ENCODE measurements around the gene B3GNT4.

B3GNT4 gene

GRCh38 chr12:122206111-122206881 lies 2.8 kb downstream of the B3GNT4 start:
- Histone ChIP-seq H3K36me3 (ENCODE audit: control insufficient read depth, insufficient read depth, low read length) (peaks cover 17% of the 10 kb centered on the region), H3K27me3 (ENCODE audit: control insufficient read depth, insufficient read depth, low read length) (peaks cover 7% of the 10 kb centered on the region), H3K4me1 (ENCODE audit: control insufficient read depth, insufficient read depth, low read length) (no peaks in the 10 kb centered on the region), H3K9ac (ENCODE audit: low read length) (no peak overlapping the region), H3K27ac (ENCODE audit: low read depth, low read length) (no peak overlapping the region), H3K4me3 (ENCODE audit: low read length) (no peak overlapping the region)

- no peak overlapping the region for H3K4me3 ChIP-seq (ENCODE audit: low read length)
- H3K4me1 ChIP-seq (ENCODE audit: control insufficient read depth, insufficient read depth, low read length), result no peaks in the 10 kb centered on the region
- peaks cover 20% of the 10 kb centered on the region for H3K36me3 ChIP-seq (ENCODE audit: control insufficient read depth, insufficient read depth, low read length)
- no peak overlapping the region for H3K27ac ChIP-seq (ENCODE audit: low read depth, low read length)
- H3K27me3 ChIP-seq (ENCODE audit: control insufficient read depth, insufficient read depth, low read length), result peaks cover 7% of the 10 kb centered on the region
- no peak overlapping the region for H3K9ac ChIP-seq (ENCODE audit: low read length)
Observed at GRCh38 chr12:122206976-122207375, 3.5 kb downstream of the B3GNT4 start.

DNA sequence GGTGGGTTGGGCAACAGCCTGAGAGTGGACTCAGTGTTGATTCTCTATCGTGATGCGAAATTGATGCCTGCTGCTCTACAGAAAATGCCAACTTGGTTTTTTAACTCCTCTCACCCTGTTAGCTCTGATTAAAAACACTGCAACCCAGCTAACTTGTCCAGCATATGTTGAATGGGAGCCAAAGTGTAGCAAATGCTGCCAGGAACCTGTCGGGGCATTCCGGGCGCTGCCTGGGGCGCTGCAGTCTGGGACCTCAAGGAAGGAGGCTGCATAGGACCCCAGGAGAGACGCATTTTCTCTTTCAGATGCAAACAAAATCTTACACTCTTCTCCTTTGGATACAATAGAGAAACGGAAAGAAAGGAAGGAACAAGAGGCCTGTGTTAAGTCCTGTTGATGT lies 3.9 kb downstream of the B3GNT4 start:
- H3K27ac ChIP-seq (ENCODE audit: low read depth, low read length), result no peak overlapping the region
- H3K27me3 ChIP-seq (ENCODE audit: control insufficient read depth, insufficient read depth, low read length), result peaks cover 7% of the 10 kb centered on the region
- H3K4me1 ChIP-seq (ENCODE audit: control insufficient read depth, insufficient read depth, low read length), result no peaks in the 10 kb centered on the region
- no peak overlapping the region for H3K9ac ChIP-seq (ENCODE audit: low read length)
- peaks cover 20% of the 10 kb centered on the region for H3K36me3 ChIP-seq (ENCODE audit: control insufficient read depth, insufficient read depth, low read length)
- no peak overlapping the region for H3K4me3 ChIP-seq (ENCODE audit: low read length)

DNA sequence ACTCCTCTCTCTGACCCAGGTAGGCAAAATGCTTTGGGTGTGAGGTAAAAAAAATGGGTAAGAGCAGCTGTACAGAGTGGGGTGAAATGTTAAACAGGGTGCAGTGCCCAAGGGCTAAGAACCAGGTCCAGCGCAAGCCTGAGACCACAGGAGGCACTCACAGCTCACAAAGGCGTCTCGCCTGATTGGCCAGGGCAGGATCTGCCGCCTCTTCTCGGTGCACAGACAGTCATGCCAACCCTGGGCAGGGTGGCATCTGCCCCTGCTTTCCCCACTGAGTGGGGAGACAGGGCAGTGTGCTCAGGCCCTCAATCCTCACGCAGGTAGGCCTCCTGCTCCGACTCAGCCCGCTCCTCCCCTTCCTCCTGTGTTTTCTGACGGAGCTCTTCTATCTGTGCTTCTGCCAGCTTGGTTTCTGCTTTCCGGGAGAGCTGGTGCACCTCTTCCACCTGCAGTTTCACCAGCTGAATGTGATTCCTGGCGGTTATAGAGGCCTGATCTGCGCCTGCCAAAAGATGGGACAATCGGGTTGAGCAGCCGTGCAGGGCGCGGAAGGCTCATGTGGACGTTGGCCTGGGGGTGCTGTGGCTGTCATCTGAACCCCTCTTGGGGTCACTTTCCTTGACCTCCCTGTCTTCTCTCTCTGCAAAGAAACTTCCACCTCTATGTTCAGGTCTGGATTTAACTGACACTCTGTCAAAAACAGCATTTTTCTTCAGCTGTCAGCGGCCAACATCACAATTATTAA lies 4.7 kb downstream of the B3GNT4 start:
- Histone ChIP-seq H3K27me3 (ENCODE audit: control insufficient read depth, insufficient read depth, low read length) (peaks cover 4% of the 10 kb centered on the region), H3K36me3 (ENCODE audit: control insufficient read depth, insufficient read depth, low read length) (peaks cover 24% of the 10 kb centered on the region), H3K4me1 (ENCODE audit: control insufficient read depth, insufficient read depth, low read length) (no peaks in the 10 kb centered on the region), H3K27ac (ENCODE audit: low read depth, low read length) (no peak overlapping the region), H3K4me3 (ENCODE audit: low read length) (no peak overlapping the region), H3K9ac (ENCODE audit: low read length) (no peak overlapping the region)

GRCh38 chr12:122215771-122216170 lies 12.3 kb downstream of the B3GNT4 start:
- no peaks in the 10 kb centered on the region for H3K4me1 ChIP-seq (ENCODE audit: control insufficient read depth, insufficient read depth, low read length)
- H3K36me3 ChIP-seq (ENCODE audit: control insufficient read depth, insufficient read depth, low read length), result peaks cover 35% of the 10 kb centered on the region
- H3K27ac ChIP-seq (ENCODE audit: low read depth, low read length), result no peak overlapping the region
- no peak overlapping the region for H3K4me3 ChIP-seq (ENCODE audit: low read length)
- H3K27me3 ChIP-seq (ENCODE audit: control insufficient read depth, insufficient read depth, low read length), result no peaks in the 10 kb centered on the region
- no peak overlapping the region for H3K9ac ChIP-seq (ENCODE audit: low read length)

- Histone ChIP-seq H3K36me3 (ENCODE audit: control insufficient read depth, insufficient read depth, low read length) (peaks cover 37% of the 10 kb centered on the region), H3K27ac (ENCODE audit: low read depth, low read length) (no peak overlapping the region), H3K27me3 (ENCODE audit: control insufficient read depth, insufficient read depth, low read length) (no peaks in the 10 kb centered on the region), H3K4me1 (ENCODE audit: control insufficient read depth, insufficient read depth, low read length) (no peaks in the 10 kb centered on the region), H3K4me3 (ENCODE audit: low read length) (no peak overlapping the region), H3K9ac (ENCODE audit: low read length) (no peak overlapping the region)
Observed at GRCh38 chr12:122216445-122216844, 12.9 kb downstream of the B3GNT4 start.

GRCh38 chr12:122225683-122226365 lies 22.3 kb downstream of the B3GNT4 start, which contains the start of gene DIABLO:
TSS of gene DIABLO (minus strand) at chr12:122226052. CDS start at chr12:122226014, 38 bp downstream.
- Histone ChIP-seq H3K4me1 (ENCODE audit: control insufficient read depth, insufficient read depth, low read length) (peaks cover 4% of the 10 kb centered on the region), H3K27ac (ENCODE audit: low read depth, low read length) (peak within 1 kb of the TSS; percentile 97), H3K4me3 (ENCODE audit: low read length) (peak within 1 kb of the TSS; percentile 91), H3K27me3 (ENCODE audit: control insufficient read depth, insufficient read depth, low read length) (no peaks in the 10 kb centered on the region), H3K9ac (ENCODE audit: low read length) (peak within 1 kb of the TSS; percentile 97), H3K36me3 (ENCODE audit: control insufficient read depth, insufficient read depth, low read length) (peaks cover 22% of the 10 kb centered on the region)

DNA sequence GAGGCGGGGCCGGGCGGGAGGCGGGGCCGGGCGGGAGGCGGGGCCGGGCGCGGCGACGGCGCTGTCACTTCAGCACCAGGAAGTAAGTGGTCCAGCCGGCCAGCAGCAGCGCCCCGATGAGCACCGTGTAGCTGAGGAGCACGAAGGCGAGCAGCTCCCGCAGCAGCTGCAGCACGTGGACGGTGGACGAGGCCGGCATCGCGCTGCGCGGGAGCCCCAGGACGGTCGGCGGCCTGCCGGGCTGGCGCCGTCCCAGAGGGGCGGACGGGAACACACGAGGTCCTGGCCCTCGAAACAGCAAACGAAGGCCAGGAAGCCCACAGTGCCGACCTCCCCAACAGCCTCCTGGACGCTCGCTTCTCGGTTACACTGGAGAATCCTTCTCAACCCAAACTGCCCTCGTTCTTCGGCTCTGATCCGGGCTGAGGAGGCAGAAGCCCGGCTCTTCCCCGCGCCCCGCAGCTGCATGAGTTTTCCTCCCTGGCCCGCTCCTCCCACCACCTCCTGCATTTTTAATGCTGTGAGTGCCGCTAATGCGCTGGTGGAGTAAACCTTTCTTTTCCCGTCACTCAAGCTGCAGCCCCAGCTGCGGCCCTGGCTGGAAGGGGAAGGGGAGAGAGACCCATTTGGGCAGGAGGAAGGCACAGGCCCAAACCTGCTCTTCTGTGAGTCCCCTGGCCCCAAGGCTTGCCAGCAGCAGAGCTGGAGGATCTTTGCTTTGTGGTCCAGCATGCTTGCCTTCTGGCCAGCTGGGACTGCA lies 23.0 kb downstream of the B3GNT4 start:
- H3K9ac ChIP-seq (ENCODE audit: low read length), result no peak overlapping the region
- H3K4me3 ChIP-seq (ENCODE audit: low read length), result peak overlapping the region; percentile 52
- H3K27me3 ChIP-seq (ENCODE audit: control insufficient read depth, insufficient read depth, low read length), result no peaks in the 10 kb centered on the region
- peaks cover 20% of the 10 kb centered on the region for H3K36me3 ChIP-seq (ENCODE audit: control insufficient read depth, insufficient read depth, low read length)
- peaks cover 4% of the 10 kb centered on the region for H3K4me1 ChIP-seq (ENCODE audit: control insufficient read depth, insufficient read depth, low read length)
- no peak overlapping the region for H3K27ac ChIP-seq (ENCODE audit: low read depth, low read length)

DNA sequence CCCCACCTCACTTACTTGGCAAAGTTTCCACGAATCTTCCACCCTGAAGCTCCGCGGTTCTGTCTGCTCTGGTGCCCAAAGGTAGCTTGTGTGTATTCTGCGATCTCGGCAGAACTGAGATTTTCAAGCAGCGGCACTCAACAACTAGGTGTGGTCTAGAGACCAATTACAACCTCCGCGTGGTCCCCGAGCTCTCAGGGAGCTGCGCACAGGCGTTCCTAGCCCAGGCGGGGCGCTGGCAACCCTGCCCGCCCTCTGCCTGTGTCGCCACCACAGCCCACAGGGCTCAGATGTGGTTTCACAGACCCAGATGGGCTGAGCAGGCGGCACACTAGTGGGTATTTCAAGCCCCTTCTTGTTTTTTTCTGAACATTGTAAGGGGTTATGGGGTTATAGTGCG lies 23.8 kb downstream of the B3GNT4 start:
- Histone ChIP-seq H3K4me3 (ENCODE audit: low read length) (no peak overlapping the region), H3K36me3 (ENCODE audit: control insufficient read depth, insufficient read depth, low read length) (peaks cover 20% of the 10 kb centered on the region), H3K4me1 (ENCODE audit: control insufficient read depth, insufficient read depth, low read length) (peaks cover 4% of the 10 kb centered on the region), H3K27ac (ENCODE audit: low read depth, low read length) (no peak overlapping the region), H3K9ac (ENCODE audit: low read length) (no peak overlapping the region), H3K27me3 (ENCODE audit: control insufficient read depth, insufficient read depth, low read length) (no peaks in the 10 kb centered on the region)

DNA sequence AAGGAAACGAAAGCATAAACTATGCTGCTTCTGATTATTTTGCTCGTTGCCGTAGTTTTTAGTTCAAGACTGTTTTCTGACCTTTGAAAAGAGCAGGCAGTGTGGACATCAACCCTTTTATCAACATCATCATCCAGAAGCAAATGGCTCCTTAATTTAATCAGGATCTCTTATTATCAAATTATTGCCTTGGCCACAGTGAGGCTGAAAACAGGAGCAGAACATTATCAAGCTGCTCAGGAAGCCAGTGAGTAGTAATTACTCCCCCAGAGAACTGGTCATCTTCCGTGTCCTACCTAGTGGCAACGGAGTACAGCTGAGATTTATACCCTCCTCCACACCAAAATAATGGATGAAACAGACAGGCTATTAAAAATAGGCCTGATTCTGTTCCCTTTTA lies 24.6 kb downstream of the B3GNT4 start:
- H3K27me3 ChIP-seq (ENCODE audit: control insufficient read depth, insufficient read depth, low read length), result no peaks in the 10 kb centered on the region
- peaks cover 4% of the 10 kb centered on the region for H3K4me1 ChIP-seq (ENCODE audit: control insufficient read depth, insufficient read depth, low read length)
- peaks cover 15% of the 10 kb centered on the region for H3K36me3 ChIP-seq (ENCODE audit: control insufficient read depth, insufficient read depth, low read length)
- no peak overlapping the region for H3K9ac ChIP-seq (ENCODE audit: low read length)
- H3K4me3 ChIP-seq (ENCODE audit: low read length), result no peak overlapping the region
- H3K27ac ChIP-seq (ENCODE audit: low read depth, low read length), result no peak overlapping the region

DNA sequence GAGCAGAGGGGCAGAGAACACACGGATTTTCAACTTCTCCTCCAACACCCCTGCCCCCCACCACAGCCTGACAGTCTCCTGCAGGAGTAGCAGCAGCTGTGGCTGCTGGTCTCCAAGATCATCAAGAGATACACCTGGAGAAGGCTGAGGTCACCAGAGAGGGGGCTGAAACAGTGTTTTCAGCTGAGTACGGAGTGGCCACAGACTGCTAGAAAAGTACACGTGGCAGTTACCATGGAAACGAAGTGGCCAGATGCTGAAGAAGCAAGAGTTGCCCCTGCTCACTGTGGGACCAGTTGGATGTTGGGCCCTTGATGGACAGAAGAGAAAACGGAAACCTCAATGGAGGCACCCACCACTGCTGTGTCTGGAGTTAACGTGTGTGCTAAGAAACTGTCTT lies 27.3 kb downstream of the B3GNT4 start:
- Histone ChIP-seq H3K36me3 (ENCODE audit: control insufficient read depth, insufficient read depth, low read length) (peaks cover 19% of the 10 kb centered on the region), H3K9ac (ENCODE audit: low read length) (no peak overlapping the region), H3K27me3 (ENCODE audit: control insufficient read depth, insufficient read depth, low read length) (no peaks in the 10 kb centered on the region), H3K4me1 (ENCODE audit: control insufficient read depth, insufficient read depth, low read length) (peaks cover 4% of the 10 kb centered on the region), H3K27ac (ENCODE audit: low read depth, low read length) (no peak overlapping the region), H3K4me3 (ENCODE audit: low read length) (no peak overlapping the region)

GRCh38 chr12:122232691-122233090 lies 29.2 kb downstream of the B3GNT4 start:
- Histone ChIP-seq H3K27me3 (ENCODE audit: control insufficient read depth, insufficient read depth, low read length) (no peaks in the 10 kb centered on the region), H3K4me1 (ENCODE audit: control insufficient read depth, insufficient read depth, low read length) (no peaks in the 10 kb centered on the region), H3K36me3 (ENCODE audit: control insufficient read depth, insufficient read depth, low read length) (peaks cover 20% of the 10 kb centered on the region), H3K9ac (ENCODE audit: low read length) (no peak overlapping the region), H3K4me3 (ENCODE audit: low read length) (no peak overlapping the region), H3K27ac (ENCODE audit: low read depth, low read length) (no peak overlapping the region)

All from rectal smooth muscle tissue (tissue), 1 donor.